Measurements from ENCODE around the gene EVX2.

Gene EVX2

DNA sequence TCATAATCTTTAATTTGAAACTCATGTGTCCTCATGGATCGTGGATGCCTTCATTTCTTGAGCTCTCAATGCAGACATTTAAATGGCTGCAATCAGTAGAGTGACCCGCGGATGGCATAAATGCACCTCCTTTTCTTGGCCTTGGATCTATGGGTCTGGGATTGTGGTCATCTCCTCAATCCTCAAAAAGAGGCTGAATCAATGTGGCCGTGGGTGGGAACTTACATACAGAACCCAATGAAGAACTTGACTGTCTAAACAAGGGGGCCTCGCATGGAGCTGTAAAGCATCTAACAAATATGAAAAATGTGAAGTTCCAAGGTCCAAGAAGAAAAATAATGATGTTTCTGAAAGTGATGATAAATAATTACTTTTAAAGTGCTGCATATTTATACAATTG is 11.7 kb upstream of the EVX2 start:
- no peak for DNase-seq

GRCh38 chr2:176094349-176094748 is 10.6 kb upstream of the EVX2 start:
- no peak for DNase-seq

GRCh38 chr2:176093898-176094249 is 10.1 kb upstream of the EVX2 start:
- no peak for DNase-seq

DNA sequence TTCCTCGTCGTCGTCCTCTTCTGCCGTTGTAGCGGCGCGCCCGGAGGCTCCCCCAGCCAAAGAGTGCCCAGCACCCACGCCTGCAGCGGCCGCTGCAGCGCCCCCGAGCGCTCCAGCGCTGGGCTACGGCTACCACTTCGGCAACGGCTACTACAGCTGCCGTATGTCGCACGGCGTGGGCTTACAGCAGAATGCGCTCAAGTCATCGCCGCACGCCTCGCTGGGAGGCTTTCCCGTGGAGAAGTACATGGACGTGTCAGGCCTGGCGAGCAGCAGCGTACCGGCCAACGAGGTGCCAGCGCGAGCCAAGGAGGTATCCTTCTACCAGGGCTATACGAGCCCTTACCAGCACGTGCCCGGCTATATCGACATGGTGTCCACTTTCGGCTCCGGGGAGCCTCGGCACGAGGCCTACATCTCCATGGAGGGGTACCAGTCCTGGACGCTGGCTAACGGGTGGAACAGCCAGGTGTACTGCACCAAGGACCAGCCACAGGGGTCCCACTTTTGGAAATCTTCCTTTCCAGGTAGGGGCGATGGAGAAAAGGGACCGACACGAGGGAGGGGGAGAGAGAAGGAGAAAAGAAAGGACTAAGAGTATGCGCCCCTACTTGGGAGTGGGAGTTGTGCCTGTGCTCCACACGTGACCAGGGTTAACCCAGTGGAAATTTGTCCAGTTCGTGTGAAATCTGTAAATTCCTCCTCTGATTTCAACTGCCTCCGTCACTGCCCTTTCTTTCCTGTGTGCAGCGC is 9.6 kb upstream of the EVX2 start:
- no peak for DNase-seq

- no peak for DNase-seq
Observed at GRCh38 chr2:176092270-176093144, 8.7 kb upstream of the EVX2 start, which contains the start of gene HOXD13. TSS of gene HOXD13 (plus strand) at chr2:176092721. CDS start at chr2:176092891, 170 bp downstream.

- no peak for DNase-seq
Observed at GRCh38 chr2:176091329-176092258, 7.8 kb upstream of the EVX2 start.

DNA sequence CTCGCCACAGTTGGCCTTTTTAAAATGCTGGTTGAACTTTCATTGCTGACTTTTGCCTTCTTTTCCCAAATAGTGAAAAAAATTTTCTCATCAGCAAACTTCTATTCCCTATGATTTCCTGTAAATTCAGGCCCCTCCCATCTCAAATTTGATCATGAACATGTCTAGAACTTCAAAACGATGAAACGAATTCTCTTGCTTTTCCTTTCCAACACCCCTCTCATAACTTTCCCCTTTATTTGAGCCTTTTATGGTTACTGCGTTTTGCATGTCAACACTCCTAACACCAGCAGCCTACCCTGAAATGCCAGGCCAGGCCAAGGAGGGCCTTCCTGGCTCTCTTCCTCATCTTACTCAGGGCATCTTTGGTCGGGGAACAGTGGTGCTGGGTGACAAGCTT is 7.1 kb upstream of the EVX2 start:
- DNase-seq: no peak

DNA sequence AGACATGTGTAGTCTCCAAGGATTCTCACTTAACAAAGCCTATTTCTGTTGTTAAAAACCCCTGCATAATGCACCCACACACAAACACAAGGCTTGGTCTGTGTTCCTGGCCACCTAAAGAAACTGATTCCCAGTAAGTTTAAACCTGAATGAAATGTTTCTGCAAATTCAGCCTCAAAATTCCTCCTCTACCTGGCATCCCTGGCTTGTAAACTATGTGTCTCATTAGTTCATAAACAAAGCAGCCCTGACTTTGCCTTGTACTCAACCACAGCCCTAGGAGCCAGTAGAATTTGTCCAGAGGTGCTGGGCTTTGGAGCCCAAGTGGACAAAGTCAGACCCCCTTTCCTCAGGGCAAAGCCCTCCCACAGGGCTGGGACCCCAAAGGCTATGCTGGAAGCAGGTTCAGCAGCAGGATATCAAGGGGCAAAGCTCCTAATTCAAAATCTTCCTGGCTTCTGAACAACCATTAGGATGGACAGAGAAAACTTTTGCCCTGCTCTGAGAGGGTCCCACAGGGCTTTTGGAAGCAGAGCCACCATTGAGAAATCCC is 6.2 kb upstream of the EVX2 start:
- DNase-seq: no peak

- no peak for DNase-seq
Observed at GRCh38 chr2:176088937-176089842, 5.4 kb upstream of the EVX2 start.

DNA sequence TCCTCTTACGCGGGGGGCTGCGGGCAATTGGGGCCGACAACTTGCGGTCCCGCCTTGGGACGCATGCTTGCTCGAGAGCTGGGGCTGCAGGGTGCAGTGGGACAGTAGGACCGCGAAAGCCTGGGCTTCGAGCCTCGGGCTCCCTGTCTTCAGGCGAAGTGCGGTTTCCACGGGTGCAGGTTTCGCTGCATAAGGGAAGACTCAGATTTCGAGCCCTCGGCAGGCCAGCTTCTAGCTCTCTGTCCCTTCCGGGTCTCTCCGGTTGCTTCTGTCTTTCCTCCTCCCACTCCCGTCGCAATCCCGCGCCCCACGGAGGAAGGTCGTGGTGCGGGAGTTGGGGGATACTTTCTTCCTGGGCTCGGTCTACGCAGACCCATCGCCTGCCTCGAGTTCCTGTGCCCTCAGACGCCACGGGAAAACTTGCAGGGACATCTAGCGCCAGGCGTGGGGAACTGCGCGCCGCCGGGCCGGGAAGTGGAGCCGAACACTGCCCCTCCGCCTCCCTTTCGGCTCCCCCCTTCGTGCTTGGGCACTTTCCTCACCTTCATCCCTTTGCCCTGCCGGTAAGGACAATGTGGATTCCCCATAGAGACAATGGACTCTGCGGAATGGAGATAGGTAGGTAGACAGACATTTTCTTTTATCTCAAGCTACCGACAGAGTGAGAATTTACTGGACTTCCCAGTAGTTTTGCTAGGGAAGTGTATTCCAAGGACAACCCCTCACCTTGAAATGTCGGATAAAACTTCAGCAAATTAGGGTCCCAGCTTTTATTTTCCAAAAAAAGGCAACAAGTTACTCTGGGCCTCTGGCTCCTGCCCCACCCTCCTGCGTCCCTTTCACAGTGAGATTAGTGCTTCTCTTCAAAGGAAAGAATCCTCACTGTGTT is 4.5 kb upstream of the EVX2 start:
- no peak for DNase-seq

DNA sequence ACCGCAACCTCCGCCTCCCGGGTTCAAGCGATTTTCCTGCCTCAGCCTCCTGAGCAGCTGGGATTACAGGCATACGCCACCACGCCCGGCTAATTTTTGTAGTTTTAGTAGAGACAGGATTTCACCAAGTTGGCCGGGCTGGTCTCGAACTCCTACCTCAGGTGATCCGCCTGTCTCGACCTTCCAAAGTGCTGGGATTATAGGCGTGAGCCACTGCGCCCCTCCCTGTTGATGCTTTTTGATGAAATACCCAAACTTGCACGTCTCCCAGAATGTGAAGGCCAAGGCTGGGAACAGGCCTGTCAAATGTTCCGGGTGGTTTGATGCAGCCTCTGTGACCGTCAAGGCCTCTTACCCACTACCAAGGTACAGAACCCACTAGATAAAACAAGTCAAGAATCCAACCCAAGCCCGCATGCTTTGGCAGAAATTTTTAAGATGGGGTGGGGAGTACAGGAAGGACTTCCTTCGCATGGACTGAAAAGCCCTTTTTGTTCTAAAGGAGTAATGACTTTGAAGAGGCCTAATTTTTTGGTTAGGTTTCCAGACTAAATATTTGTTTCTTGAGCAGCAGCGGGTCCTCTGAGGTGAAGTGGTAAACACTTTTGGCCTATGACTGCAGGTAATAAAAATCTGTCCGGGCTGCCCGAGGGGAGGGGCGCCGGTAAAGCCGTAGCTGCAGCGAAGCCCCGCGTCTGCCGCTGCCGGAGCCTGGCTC is 3.7 kb upstream of the EVX2 start:
- no peak for DNase-seq

DNA sequence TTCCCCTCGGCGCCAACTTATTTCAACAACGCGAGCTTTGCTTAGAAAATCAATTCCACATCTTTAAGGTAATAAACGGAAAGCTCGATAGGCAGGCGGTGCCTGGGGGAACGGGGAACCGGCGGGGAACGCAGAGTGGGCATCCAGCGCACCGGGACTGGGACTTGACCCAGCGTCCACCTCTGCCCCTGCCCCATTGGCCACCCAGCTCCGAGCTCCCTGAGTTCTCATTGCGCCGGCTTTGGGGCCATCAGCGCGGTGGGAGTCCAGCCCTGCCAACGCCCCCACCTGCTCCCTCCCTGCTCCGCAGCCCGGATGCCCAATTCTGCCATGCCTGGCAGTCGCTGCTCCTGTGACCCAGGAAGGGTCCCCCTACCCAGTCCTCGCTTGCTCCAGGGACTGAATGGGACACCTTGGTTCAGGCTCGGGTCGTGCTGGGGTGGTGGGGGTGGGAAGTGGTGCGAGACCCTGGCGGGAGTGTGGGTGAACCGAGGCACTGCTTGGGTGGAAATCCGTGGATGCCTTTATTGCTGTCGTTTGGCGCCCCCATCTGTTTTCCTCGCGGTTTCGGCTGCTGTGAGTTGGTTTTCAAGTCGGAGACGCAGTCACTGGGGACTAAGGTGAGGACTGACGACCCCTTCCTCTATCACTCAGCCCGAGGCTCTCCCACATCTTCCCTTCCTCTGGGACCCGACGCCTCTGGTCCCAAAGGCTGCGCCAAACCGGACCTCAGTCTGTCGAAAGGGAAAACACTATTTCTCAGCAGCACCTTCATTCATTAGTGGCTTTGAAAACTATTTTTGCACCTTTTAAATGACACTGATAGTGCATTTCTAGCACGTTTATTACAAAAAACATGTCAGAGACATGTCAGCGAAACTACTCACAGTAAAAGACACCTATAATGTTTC is 2.4 kb upstream of the EVX2 start:
- no peak for DNase-seq

DNA sequence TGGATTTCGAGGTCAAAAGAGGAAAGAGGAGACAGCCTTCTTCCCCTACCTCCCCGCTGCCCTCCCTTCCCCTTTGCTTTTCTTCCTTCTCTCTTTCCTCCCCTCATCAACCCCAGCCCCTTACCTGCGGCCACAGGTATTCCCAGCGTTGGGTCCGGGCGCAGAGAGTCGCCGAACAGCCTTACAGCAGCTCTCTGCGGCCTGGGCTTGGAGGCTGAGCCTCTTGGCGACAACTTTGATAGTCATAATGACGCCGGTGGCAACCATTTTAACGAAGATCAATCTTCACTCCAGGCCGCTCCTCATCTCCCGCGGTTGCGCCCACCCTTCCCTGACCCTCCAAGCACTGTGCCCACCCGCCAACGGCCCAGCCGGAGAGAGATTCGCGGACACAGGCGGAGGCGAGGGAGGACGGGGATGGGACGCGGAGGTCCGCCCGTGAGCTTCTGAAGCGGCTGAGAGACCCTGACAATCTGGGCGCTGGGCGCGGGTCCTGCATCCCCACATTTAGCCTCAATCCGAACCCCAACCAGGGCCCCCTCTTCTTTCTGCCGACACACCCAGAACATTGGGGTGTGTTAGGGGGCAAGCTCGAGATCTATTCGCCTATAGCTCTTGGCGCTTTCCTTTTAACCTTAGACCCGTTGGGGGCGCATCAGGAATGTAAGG is 1.5 kb upstream of the EVX2 start:
- no peak for DNase-seq

DNA sequence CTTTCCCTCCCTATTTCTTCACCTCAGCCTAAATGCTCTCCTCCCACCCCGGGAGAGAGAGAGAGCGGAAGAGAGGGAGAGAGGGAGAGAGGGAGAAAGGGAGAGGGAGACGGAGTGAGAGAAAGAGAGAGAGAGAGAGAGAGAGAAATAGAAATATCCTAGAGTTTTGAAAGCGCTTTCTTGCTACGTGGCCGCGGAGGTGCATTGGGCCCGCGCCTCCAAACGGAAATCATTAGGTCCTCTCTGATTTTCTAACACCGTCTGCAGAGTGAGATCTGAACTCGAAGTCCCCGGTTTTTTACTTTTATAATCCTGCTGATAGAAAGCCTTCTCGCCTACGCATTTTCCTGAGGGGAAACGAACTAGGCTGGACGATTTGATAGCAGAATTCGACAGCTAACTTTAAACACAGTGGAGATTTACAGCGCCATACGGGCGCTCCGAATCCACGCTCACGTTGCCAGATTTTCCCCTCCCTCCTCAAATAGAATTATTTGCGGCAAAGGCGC is 903 bp upstream of the EVX2 start:
- DNase-seq: no peak

DNA sequence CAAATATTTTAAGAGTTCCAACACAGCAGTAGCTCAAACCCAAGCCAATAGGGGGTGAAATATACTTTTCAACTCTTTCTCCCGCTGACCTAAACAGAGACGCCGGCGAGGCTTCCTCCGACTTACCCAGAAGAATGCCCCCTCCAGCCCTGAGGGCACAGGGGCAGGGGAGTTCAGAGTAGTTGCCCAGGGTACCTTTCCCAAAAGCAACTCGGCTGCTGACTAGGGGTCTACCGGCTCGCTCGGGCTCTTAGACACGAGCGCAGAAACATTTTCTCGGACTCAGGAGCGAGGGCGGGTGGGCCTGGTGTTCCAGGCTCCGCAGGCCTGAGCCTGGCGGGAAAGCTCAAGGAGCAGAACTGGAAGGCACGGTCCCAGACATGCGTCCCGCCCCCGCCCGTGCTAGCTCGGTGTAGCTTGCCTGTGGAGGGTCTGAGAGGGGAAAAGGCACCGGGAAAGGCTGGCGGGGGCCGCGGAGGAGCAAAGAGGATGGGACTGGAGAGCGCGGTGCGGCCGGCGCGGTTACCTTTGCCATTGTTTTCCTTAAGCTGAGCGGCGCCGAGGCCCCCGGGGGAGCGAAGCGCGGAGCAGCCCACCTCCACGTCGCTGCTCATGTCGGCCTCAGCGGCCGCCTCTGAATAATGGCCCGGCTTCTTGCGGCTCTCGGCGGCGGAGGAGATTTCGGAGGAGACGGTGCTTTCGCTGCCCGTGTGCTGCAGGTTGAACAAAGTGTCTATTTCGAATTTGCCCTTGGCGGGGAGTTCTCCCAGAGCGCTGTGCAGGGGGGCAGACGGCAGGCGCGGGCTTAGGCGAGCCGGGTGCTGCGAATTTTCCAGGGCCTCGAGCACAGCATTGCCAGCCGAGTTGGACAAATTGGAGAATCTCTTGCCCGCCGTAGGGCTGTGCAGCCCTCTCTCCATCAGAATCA is 674 bp downstream of the EVX2 start:
- DNase-seq: no peak

DNA sequence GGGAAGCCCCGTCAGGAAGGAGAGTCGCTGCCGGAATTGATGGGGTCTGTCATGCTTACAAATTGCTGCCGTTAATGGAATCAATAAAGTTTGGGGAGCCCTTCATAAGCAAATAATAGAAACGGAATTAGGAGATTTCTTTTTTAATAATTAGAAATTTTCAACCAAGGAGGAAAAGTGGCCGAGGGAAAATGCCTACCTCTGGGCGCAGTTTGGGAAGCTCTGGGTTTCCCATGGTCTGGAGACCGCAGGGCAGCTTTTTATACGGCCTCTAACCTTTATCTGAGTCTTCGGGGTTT is 1.3 kb downstream of the EVX2 start:
- no peak for DNase-seq

Measured in CD4-positive, alpha-beta T cell treated with Interleukin-15 for 1 hour (primary cell).